ENCODE data around the gene NOB1. TPM values are rescaled to one million over a fixed set of nuclear protein-coding genes. Genes with fewer than 3 reads are reported as not detected.

Gene NOB1
- total RNA-seq (2021; ENCODE audit: unreplicated experiment) (172 TPM), Bru-seq, nascent RNA (percentile 91 among the genes with signal in this experiment), BruChase-seq, experiment 1, labeled RNA remaining after a 6-hour chase (percentile 94 among the genes with signal in this experiment), BruChase-seq, experiment 2, labeled RNA remaining after a 2-hour chase (percentile 92 among the genes with signal in this experiment)
- polyA plus RNA-seq (2012), result 213 and 237 TPM in 2 replicates
- long read RNA-seq, transcript NOB1-201 (9 exons, 1,734 nt), result major isoform, 275 of 340 reads
- long read RNA-seq, partial matches to known transcripts, result 26 of 340 reads
- long read RNA-seq, other reads (novel, unspliced or antisense), result 39 of 340 reads

GRCh38 chr16:69754469-69755310 is at the start of gene NOB1:
NOB1 (minus strand) TSS chr16:69754926; CDS start chr16:69754910, 16 bp downstream.
- TSS peak; percentile 66 for BruUV-seq (replicated peaks)
- peak; percentile 96 for ATAC-seq
- peak; percentile 22 for TF ChIP-seq TCF7L2 (IDR thresholded peaks at IDR 0.05; ENCODE audit: borderline replicate concordance, extremely low read depth, insufficient read depth, insufficient read length)
- no peak for TF ChIP-seq JUND (IDR thresholded peaks at IDR 0.05)
- no peak for TF ChIP-seq ZNF274 (IDR thresholded peaks at IDR 0.05; ENCODE audit: low read depth, low read length)
- TF ChIP-seq SRF (IDR thresholded peaks at IDR 0.05; ENCODE audit: low read depth), result no peak
- TF ChIP-seq EZH2 (IDR thresholded peaks at IDR 0.05), result no peak
- TF ChIP-seq SIN3A (IDR thresholded peaks at IDR 0.05; ENCODE audit: low read depth), result peak; percentile 81; the same call in 1 of the 2 replicates
- no peak for TF ChIP-seq REST (IDR thresholded peaks at IDR 0.05; ENCODE audit: low read depth)
- TF ChIP-seq CBX3 (IDR thresholded peaks at IDR 0.05; ENCODE audit: low read depth), result no peak
- TF ChIP-seq EZH2phosphoT487 (IDR thresholded peaks at IDR 0.05; ENCODE audit: borderline replicate concordance), result no peak
- peak; percentile 71 for TF ChIP-seq EGR1 (IDR thresholded peaks at IDR 0.05; ENCODE audit: low read depth)
- TF ChIP-seq ATF3 (IDR thresholded peaks at IDR 0.05), result no peak
- TF ChIP-seq CEBPB (IDR thresholded peaks at IDR 0.05; ENCODE audit: low read depth), result no peak
- TF ChIP-seq POLR2A (IDR thresholded peaks at IDR 0.05; ENCODE audit: borderline replicate concordance, extremely low read depth, insufficient read depth, insufficient read length), result peak; percentile 76
- peak; percentile 53; the same call in 1 of the 2 replicates for TF ChIP-seq ZFX (IDR thresholded peaks at IDR 0.05)
- no peak for TF ChIP-seq FOSL1 (IDR thresholded peaks at IDR 0.05; ENCODE audit: low read depth)
- TF ChIP-seq ELF1 (IDR thresholded peaks at IDR 0.05; ENCODE audit: borderline replicate concordance, low read depth), result peak; percentile 81; the same call in 1 of the 2 replicates
- TF ChIP-seq ZBTB33 (IDR thresholded peaks at IDR 0.05; ENCODE audit: extremely low read depth, insufficient replicate concordance, low read length), result peak; percentile 67
- peak; percentile 98 for TF ChIP-seq RAD21 (IDR thresholded peaks at IDR 0.05; ENCODE audit: low read depth)

More at GRCh38 chr16:69754469-69755310, at the start of gene NOB1:
- Histone ChIP-seq H3K9me3 (ENCODE audit: control insufficient read depth in 1 of 2, insufficient read depth in 1 of 2, low read depth in 1 of 2, low read length in 2 of 2) (no peaks in the 10 kb centered on the region), H3K79me2 (ENCODE audit: insufficient read depth, low read length) (peaks cover 50% of the 10 kb centered on the region), H3K27me3 (ENCODE audit: insufficient read depth, low read length) (no peaks in the 10 kb centered on the region), H3K9ac (ENCODE audit: low read length) (peak within 1 kb of the TSS; percentile 96), H3K4me3 (replicated peaks in 1 of 2; ENCODE audit: low read depth in 1 of 2, low read length in 2 of 2) (peak within 1 kb of the TSS; percentile 91 to 92), H4K20me1 (ENCODE audit: insufficient read depth) (no peaks in the 10 kb centered on the region), H3K27ac (ENCODE audit: low read depth, low read length) (peak within 1 kb of the TSS; percentile 76), H3K4me1 (ENCODE audit: control insufficient read depth in 1 of 2, insufficient read depth in 2 of 2, low read length in 2 of 2) (peaks cover 7 to 14% of the 10 kb centered on the region in 2 experiments), H2AFZ (ENCODE audit: low read depth, low read length, poor library complexity, severe bottlenecking) (no peak within 1 kb of the TSS), H3K4me2 (ENCODE audit: low read length) (peak within 1 kb of the TSS; percentile 76), H3K9me2 (ENCODE audit: insufficient read depth) (no peaks in the 10 kb centered on the region), H3K36me3 (ENCODE audit: control insufficient read depth in 1 of 2, insufficient read depth in 2 of 2, low read length in 2 of 2) (peaks cover 22 to 30% of the 10 kb centered on the region in 2 experiments)
- POLR2A ChIA-PET, result interaction anchor here (0.9 to 1.8 kb wide), 4 partner anchors 9 to 30 kb away, joined by 4 to 13 read pairs (median 6); partner anchors contain the start of gene NQO1
- DNase-seq (ENCODE audit: low read depth, low spot score), result peak; percentile 93
- RAD21 ChIA-PET (ENCODE audit: low non-redundant PET in 1 of 2, low total read pairs in 2 of 2, uncharacterized antibody in 2 of 2, unreplicated experiment in 2 of 2), result interaction anchor here in 1 of 2 experiments (1.3 kb wide), 1 partner anchor 359 kb away, joined by 3 read pairs; no protein-coding TSS in a partner anchor
- intact Hi-C loops (cut with micrococcal nuclease), result loop anchor here (1.0 to 2.0 kb wide), 3 partner anchors 28 to 356 kb away; partner anchors contain the start of gene NQO1
- CTCF ChIA-PET, result interaction anchor here (1.0 to 2.6 kb wide), 9 partner anchors 14 to 357 kb away, joined by 3 to 22 read pairs (median 5); partner anchors contain the start of gene NQO1
